Calu3 (cell line): Measurements from ENCODE around the gene GFPT1. TPM values are rescaled to one million over a fixed set of nuclear protein-coding genes. Genes with fewer than 3 reads are reported as not detected.

Source experiments
- BruUV-seq: library from RNA; stranded (reverse); fragments of 400-500 nt; replicated peaks from 2 replicates; lab custom pipeline; 2021; lab: Mats Ljungman, UMichigan
- CTCF ChIA-PET: fragments of 300-600 bp; sonication (Branson Sonifier 250); formaldehyde crosslinking; loops from one replicate; lab custom pipeline; 2022; ENCODE audit warnings: antibody characterized with exemption; lab: Charles Lee
- DNase-seq: peaks from one replicate; pipeline ENCODE4 v3.0.0; 2022
- H3K27ac Mint-ChIP-seq: one replicate; pipeline ENCODE4 v1.8.0; 2022; ENCODE audit warnings: mixed read lengths; ENCODE audit not compliant: unreplicated experiment
- H3K27me3 Mint-ChIP-seq: one replicate; pipeline ENCODE4 v1.8.0; 2022; ENCODE audit warnings: mixed read lengths; ENCODE audit not compliant: unreplicated experiment
- H3K36me3 Mint-ChIP-seq: one replicate; pipeline ENCODE4 v1.8.0; 2022; ENCODE audit warnings: mild to moderate bottlenecking, moderate library complexity, mixed read lengths; ENCODE audit not compliant: insufficient read depth, unreplicated experiment
- H3K4me1 Mint-ChIP-seq: one replicate; pipeline ENCODE4 v1.8.0; 2022; ENCODE audit warnings: mild to moderate bottlenecking, low read depth, mixed read lengths; ENCODE audit not compliant: unreplicated experiment
- H3K4me3 Mint-ChIP-seq: one replicate; pipeline ENCODE4 v1.8.0; 2022; ENCODE audit warnings: mild to moderate bottlenecking, low read depth, moderate library complexity, mixed read lengths; ENCODE audit not compliant: unreplicated experiment
- H3K9me3 Mint-ChIP-seq: one replicate; pipeline ENCODE4 v1.8.0; 2022; ENCODE audit warnings: low read depth, mixed read lengths; ENCODE audit not compliant: unreplicated experiment
- CTCF ChIP-seq: fragments of 200-600 bp; IDR thresholded peaks from one replicate; pipeline ENCODE4 v1.8.0; 2022; ENCODE audit warnings: antibody characterized with exemption; ENCODE audit not compliant: unreplicated experiment
- intact Hi-C: fragments of 100-400 bp; cut with micrococcal nuclease; formaldehyde crosslinking; loops from one replicate; pipeline ENCODE4 v1.10.0; 2022; ENCODE audit not compliant: unreplicated experiment
- total RNA-seq: library from RNA; stranded (reverse); gene quantifications from 2 replicates; pipeline ENCODE4 v1.2.3, GENCODE V29; 2022

The GFPT1 gene
- total RNA-seq, 1 experiment from 2014 or later, result 98.0 TPM

DNA sequence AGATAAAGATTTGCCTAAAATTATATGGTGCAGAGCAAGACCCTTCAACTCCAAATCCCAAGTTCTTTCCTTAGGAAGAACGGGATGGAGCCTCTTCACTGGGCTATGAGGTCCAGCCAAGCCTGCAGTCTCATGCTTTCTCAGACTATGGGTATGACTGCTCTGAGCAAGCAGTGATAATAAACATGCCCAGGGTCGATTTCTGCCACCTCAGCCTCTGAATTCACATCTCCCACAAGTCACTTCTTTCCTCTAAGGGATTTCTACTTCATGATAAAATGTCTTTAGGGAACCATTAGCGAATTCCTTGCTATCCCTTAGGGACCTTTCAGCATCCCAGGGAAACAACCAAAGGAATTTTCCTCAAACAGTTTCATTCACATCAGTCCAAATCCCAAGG lies 94.8 kb downstream of the GFPT1 start:
- Mint-ChIP-seq H3K4me3 (no peak overlapping the region), H3K4me1 (no peaks in the 10 kb centered on the region), H3K27ac (no peak overlapping the region), H3K27me3 (peaks cover 39% of the 10 kb centered on the region), H3K9me3 (peaks cover 3% of the 10 kb centered on the region), H3K36me3 (peaks cover 4% of the 10 kb centered on the region)
- DNase-seq, result no peak
- BruUV-seq, result no TSS peak
- intact Hi-C loops, result no loop called here
- CTCF ChIA-PET, result no interaction called here
- TF ChIP-seq CTCF, result no peak

DNA sequence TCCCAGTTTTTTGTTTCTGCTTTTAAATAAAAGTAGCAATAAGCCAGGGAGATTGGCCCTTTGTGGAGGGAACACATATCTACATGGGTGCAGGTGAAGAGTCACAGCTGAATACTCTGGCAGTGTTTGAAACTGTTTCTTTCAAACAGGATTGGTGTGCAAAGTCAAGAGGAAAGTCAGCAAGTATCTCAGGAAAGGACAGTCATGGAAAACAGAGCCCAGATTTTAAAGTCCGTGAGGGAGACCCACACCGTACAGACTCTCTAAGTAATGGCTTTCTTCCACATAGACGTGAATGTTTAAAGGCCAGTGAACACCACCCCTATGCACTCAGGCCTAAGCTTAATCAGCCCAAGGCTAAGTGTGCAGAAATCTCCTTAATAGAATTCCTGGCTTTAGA lies 95.3 kb downstream of the GFPT1 start:
- intact Hi-C loops, result no loop called here
- no peak overlapping the region for H3K27ac Mint-ChIP-seq
- DNase-seq, result no peak
- no peak for TF ChIP-seq CTCF
- no peaks in the 10 kb centered on the region for H3K4me1 Mint-ChIP-seq
- no peak overlapping the region for H3K4me3 Mint-ChIP-seq
- H3K27me3 Mint-ChIP-seq, result peaks cover 34% of the 10 kb centered on the region
- BruUV-seq, result no TSS peak
- peaks cover 3% of the 10 kb centered on the region for H3K9me3 Mint-ChIP-seq
- peaks cover 4% of the 10 kb centered on the region for H3K36me3 Mint-ChIP-seq
- CTCF ChIA-PET, result no interaction called here

GRCh38 chr2:69291004-69291650 lies 95.9 kb downstream of the GFPT1 start:
- Mint-ChIP-seq H3K27ac (no peak overlapping the region), H3K9me3 (peaks cover 3% of the 10 kb centered on the region), H3K4me1 (no peaks in the 10 kb centered on the region), H3K36me3 (peaks cover 4% of the 10 kb centered on the region), H3K4me3 (no peak overlapping the region), H3K27me3 (peaks cover 34% of the 10 kb centered on the region)
- BruUV-seq, result no TSS peak
- DNase-seq, result no peak
- CTCF ChIA-PET, result interaction anchor here (0.6 kb wide), 1 partner anchor 108 kb away, joined by 4 read pairs; no protein-coding TSS in a partner anchor
- intact Hi-C loops, result no loop called here
- TF ChIP-seq CTCF, result no peak

GRCh38 chr2:69288429-69288828 lies 98.6 kb downstream of the GFPT1 start:
- intact Hi-C loops, result no loop called here
- no peak for DNase-seq
- Mint-ChIP-seq H3K4me1 (no peaks in the 10 kb centered on the region), H3K27me3 (peaks cover 13% of the 10 kb centered on the region), H3K4me3 (no peak overlapping the region), H3K36me3 (peaks cover 4% of the 10 kb centered on the region), H3K27ac (no peak overlapping the region), H3K9me3 (no peaks in the 10 kb centered on the region)
- CTCF ChIA-PET, result no interaction called here
- BruUV-seq, result no TSS peak
- no peak for TF ChIP-seq CTCF
